ENCODE results near the gene ATP6V1D. TPM values are rescaled to one million over a fixed set of nuclear protein-coding genes. Genes with fewer than 3 reads are reported as not detected.
"Not testable (repeated sequence)": the region's sequence is repeated elsewhere in the genome, so short reads cannot be mapped to it uniquely, and the experiment has no call there.

The ATP6V1D gene
- total RNA-seq, 2 donors from 2014 or later = 75.8 to 106 TPM

DNA sequence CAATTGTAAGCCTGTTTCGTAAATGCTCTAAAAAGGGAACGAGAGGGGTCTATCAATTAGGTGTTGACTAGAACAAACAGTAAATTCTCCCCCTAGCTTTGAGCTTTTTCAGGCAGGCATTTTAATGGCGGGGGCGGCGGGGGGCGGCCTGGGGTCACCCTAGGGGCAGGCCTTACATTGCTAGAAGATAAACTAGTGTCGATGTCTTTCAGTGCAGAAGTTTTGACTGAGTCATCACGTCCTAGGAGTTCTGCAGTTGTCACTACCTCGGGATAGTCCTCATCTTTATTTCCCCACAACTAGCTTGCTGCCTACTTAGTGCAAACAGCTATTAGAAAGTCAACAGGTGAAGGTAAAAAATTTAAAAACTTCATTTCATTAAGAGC is 1.6 kb downstream of the ATP6V1D start:
- no peaks in the 10 kb centered on the region for H3K27me3 ChIP-seq
- no peaks in the 10 kb centered on the region for H3K9me3 ChIP-seq
- TF ChIP-seq, protein P1, sequence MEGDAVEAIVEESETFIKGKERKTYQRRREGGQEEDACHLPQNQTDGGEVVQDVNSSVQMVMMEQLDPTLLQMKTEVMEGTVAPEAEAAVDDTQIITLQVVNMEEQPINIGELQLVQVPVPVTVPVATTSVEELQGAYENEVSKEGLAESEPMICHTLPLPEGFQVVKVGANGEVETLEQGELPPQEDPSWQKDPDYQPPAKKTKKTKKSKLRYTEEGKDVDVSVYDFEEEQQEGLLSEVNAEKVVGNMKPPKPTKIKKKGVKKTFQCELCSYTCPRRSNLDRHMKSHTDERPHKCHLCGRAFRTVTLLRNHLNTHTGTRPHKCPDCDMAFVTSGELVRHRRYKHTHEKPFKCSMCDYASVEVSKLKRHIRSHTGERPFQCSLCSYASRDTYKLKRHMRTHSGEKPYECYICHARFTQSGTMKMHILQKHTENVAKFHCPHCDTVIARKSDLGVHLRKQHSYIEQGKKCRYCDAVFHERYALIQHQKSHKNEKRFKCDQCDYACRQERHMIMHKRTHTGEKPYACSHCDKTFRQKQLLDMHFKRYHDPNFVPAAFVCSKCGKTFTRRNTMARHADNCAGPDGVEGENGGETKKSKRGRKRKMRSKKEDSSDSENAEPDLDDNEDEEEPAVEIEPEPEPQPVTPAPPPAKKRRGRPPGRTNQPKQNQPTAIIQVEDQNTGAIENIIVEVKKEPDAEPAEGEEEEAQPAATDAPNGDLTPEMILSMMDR (IDR thresholded peaks at IDR 0.05) = no peak
- intact Hi-C loops (cut with DNase I) = no loop called here
- peaks cover 13% of the 10 kb centered on the region for H3K4me1 ChIP-seq
- H3K27ac ChIP-seq = no peak overlapping the region
- no peak for DNase-seq
- no peaks in the 10 kb centered on the region for H3K36me3 ChIP-seq
- H3K9ac ChIP-seq (ENCODE audit: low read depth in 2 of 2, low read length in 2 of 2) = no peak overlapping the region
- no peak overlapping the region for H3K4me3 ChIP-seq

DNA sequence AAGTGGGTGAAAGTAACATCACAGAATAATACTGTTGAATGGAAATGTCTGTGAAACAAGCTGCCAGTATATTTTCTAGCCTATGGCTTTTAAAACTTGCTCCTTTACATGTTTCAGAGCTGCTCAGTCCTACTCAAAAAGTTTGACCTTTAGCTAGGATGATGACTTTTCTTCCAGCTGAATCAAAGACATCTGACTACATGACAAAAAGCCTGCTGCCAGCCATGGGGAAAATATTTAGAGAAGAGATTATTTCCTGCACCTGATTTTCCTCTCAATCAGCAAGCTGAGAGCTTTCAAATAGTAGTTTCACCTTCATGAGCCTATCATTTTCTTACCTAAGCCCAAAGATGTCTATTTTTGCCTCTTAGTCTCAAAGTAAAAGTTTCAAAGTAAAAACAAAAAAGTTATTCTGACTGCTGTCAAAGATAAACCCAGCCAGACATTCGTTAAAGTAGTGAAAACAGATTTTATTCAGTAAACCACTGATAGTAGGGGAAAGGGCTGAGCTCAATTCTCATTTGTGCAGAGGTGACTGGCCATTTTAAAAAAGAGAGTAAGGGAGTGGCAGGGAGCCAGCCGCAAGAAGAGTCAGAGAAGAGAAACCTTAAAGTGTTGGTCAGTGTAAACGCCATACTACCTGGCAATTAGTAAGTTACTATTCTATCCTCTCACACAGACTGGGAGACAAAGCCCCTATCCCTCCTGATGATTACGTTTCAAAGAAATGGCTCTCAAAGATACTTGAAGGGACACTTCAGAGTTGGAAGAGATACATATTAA is 2.2 kb downstream of the ATP6V1D start:
- intact Hi-C loops (cut with DNase I) = no loop called here

DNA sequence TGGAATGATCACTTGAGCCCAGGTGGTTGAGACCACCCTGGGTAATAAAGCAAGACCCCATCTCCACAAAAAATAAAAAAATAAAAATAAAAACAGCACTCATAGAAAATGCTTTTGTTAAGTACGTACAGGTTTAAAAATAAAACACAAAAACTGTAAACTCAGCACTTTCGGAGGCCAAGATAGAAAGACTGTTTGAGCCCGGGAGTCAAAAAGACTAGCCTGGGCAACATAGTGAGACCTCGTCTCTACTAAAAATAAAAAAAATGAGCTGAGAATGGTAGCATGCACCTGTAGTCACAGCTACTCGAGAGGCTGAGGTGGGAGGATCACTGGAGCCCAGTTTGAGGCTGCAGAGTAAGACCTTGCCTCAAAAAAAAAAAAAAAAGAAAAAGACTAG is 7.5 kb downstream of the ATP6V1D start:
- no peaks in the 10 kb centered on the region for H3K9me3 ChIP-seq
- H3K36me3 ChIP-seq = peaks cover 6% of the 10 kb centered on the region
- no peak overlapping the region for H3K9ac ChIP-seq (ENCODE audit: low read depth in 2 of 2, low read length in 2 of 2)
- TF ChIP-seq, protein P1 (IDR thresholded peaks at IDR 0.05) = no peak
- no peak overlapping the region for H3K4me3 ChIP-seq
- H3K4me1 ChIP-seq = no peaks in the 10 kb centered on the region
- intact Hi-C loops (cut with DNase I) = no loop called here
- H3K27me3 ChIP-seq = no peaks in the 10 kb centered on the region
- no peak for DNase-seq
- H3K27ac ChIP-seq = no peak overlapping the region

More for the DNA sequence above, 2.2 kb downstream of the ATP6V1D start:
- no peak overlapping the region for H3K27ac ChIP-seq
- H3K9me3 ChIP-seq = no peaks in the 10 kb centered on the region
- H3K36me3 ChIP-seq = no peaks in the 10 kb centered on the region
- DNase-seq = no peak
- H3K4me3 ChIP-seq = no peak overlapping the region
- no peak overlapping the region for H3K9ac ChIP-seq (ENCODE audit: low read depth in 2 of 2, low read length in 2 of 2)
- TF ChIP-seq, protein P1 (IDR thresholded peaks at IDR 0.05) = no peak
- no peaks in the 10 kb centered on the region for H3K27me3 ChIP-seq
- peaks cover 10% of the 10 kb centered on the region for H3K4me1 ChIP-seq

DNA sequence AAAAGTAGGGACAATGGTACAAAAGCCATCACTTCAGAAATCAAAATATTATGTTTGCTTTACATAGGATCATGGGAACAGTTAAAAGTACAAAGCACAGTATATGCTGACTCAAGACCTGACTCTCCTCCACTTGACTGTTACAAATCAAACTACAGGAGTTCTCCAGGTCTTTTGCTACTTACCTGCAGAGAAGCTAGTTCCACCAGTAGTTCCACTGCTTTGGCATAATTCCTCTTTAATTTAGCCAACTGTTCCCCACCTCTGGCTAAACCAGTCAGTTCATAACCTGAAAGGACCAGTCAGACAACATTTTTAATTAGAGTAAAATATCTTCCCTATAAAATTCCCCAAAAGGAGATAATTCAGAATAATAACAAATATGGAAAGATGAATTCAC is 14.0 kb downstream of the ATP6V1D start:
- no peaks in the 10 kb centered on the region for H3K4me1 ChIP-seq
- H3K36me3 ChIP-seq = peaks cover 29% of the 10 kb centered on the region
- no peak overlapping the region for H3K27ac ChIP-seq
- DNase-seq = no peak
- no peaks in the 10 kb centered on the region for H3K9me3 ChIP-seq
- H3K4me3 ChIP-seq = no peak overlapping the region
- H3K27me3 ChIP-seq = no peaks in the 10 kb centered on the region
- no peak overlapping the region for H3K9ac ChIP-seq (ENCODE audit: low read depth in 2 of 2, low read length in 2 of 2)
- TF ChIP-seq, protein P1 (IDR thresholded peaks at IDR 0.05) = no peak
- intact Hi-C loops (cut with DNase I) = no loop called here

DNA sequence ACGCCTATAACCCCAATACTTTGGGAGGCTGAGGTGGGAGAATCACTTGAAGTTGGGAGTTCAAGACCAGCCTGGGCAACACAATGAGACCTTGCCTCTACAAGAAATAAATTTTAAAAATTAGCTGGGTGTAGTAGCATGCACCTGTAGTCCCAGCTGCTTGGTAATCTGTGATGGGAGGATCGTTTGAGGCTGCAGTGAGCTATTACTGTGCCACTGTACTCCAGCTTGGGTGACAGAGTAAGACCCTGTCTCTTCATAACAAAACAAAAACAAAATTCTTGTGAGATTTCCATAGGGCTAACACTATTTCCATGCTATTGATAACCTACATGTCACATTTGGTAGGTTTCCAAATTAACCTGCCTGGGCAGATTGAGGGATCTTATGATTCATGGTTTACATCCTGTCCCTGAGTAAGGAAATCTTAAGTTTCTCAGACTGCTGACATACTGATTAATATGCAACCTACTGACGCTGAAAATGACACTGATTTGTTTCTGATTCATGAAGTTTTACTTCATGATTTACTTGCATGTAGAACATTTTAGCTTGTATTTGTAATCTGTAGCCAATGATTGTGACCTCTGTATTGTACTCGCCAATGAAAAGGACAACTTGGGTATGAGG is 15.9 kb downstream of the ATP6V1D start:
- peaks cover 24% of the 10 kb centered on the region for H3K36me3 ChIP-seq
- no peak overlapping the region for H3K9ac ChIP-seq (ENCODE audit: low read depth in 2 of 2, low read length in 2 of 2)

DNA sequence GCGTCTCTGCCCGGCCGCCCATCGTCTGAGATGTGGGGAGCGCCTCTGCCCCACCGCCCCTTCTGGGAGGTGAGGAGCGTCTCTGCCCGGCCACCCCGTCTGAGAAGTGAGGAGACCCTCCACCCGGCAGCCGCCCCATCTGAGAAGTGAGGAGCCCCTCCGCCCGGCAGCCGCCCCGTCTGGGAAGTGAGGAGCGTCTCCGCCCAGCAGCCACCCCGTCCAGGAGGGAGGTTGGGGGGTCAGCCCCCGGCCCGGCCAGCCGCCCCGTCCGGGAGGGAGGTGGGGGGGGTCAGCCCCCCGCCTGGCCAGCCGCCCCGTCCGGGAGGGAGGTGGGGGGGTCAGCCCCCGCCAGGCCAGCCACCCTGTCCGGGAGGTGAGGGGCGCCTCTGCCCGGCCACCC is 18.4 kb downstream of the ATP6V1D start:
- H3K9ac ChIP-seq (ENCODE audit: low read depth in 2 of 2, low read length in 2 of 2); DNase-seq; intact Hi-C loops (cut with DNase I); H3K27me3 ChIP-seq; H3K9me3 ChIP-seq; H3K4me1 ChIP-seq; H3K27ac ChIP-seq; H3K4me3 ChIP-seq: not testable (repeated sequence)
- peaks cover 26% of the 10 kb centered on the region for H3K36me3 ChIP-seq

More for the DNA sequence above, 15.9 kb downstream of the ATP6V1D start:
- no peak overlapping the region for H3K27ac ChIP-seq
- no peaks in the 10 kb centered on the region for H3K27me3 ChIP-seq
- no peak overlapping the region for H3K4me3 ChIP-seq
- no peak for DNase-seq
- no peaks in the 10 kb centered on the region for H3K9me3 ChIP-seq
- TF ChIP-seq, protein P1 (IDR thresholded peaks at IDR 0.05) = no peak
- intact Hi-C loops (cut with DNase I) = no loop called here
- H3K4me1 ChIP-seq = no peaks in the 10 kb centered on the region
